ENCODE results near the gene BNIP3. TPM values are rescaled to one million over a fixed set of nuclear protein-coding genes. Genes with fewer than 3 reads are reported as not detected.

Gene BNIP3
- total RNA-seq, 1 experiment from 2014 or later: 37.5 TPM

DNA sequence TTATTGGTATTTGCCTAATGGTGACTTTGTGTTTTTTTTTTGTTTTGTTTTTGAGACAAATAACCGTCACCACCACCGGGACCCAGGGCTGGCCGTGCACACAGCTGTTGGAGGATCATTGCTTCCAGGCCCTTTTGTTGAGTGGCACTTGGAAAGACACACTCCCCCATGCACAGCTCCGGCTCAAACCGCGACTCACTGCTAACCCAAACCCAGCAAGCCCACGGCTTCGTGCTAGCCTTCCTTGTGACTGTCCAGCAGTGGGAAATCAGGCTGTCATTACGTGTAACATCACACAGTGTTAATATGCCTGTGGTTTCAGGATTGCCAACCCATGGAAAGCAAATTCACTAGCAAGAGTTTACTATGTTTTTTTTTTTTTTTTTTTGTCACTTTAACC is 17.4 kb downstream of the BNIP3 start:
- Histone ChIP-seq H4K20me1 (ENCODE audit: insufficient read depth) (no peaks in the 10 kb centered on the region), H3K4me2 (ENCODE audit: low read length) (no peak overlapping the region), H3K36me3 (ENCODE audit: control insufficient read depth in 1 of 2, insufficient read depth in 2 of 2, low read length in 2 of 2) (no peaks in the 10 kb centered on the region), H3K27me3 (ENCODE audit: insufficient read depth, low read length) (no peaks in the 10 kb centered on the region), H3K4me3 (replicated peaks in 1 of 2; ENCODE audit: low read depth in 1 of 2, low read length in 2 of 2) (no peak overlapping the region), H3K9ac (ENCODE audit: low read length) (no peak overlapping the region), H3K9me2 (ENCODE audit: insufficient read depth) (no peaks in the 10 kb centered on the region), H3K4me1 (ENCODE audit: control insufficient read depth in 1 of 2, insufficient read depth in 2 of 2, low read length in 2 of 2) (no peaks in the 10 kb centered on the region), H3K79me2 (ENCODE audit: insufficient read depth, low read length) (no peaks in the 10 kb centered on the region), H2AFZ (ENCODE audit: low read depth, low read length, poor library complexity, severe bottlenecking) (no peak overlapping the region), H3K9me3 (ENCODE audit: control insufficient read depth in 1 of 2, insufficient read depth in 1 of 2, low read depth in 1 of 2, low read length in 2 of 2) (no peaks in the 10 kb centered on the region), H3K27ac (ENCODE audit: low read depth, low read length) (no peak overlapping the region)
- CTCF ChIA-PET: no interaction called here
- ATAC-seq (no peak), DNase-seq (ENCODE audit: low read depth, low spot score) (no peak)
- POLR2A ChIA-PET: no interaction called here
- intact Hi-C loops (cut with micrococcal nuclease): no loop called here
- TF ChIP-seq CEBPB (IDR thresholded peaks at IDR 0.05; ENCODE audit: low read depth): no peak
- no peak for TF ChIP-seq CTCF (IDR thresholded peaks at IDR 0.05 in 2 of 3, conservative IDR thresholded peaks at IDR 0.05 in 1 of 3; ENCODE audit: borderline replicate concordance in 1 of 3, insufficient read depth in 1 of 3, low read depth in 2 of 3, low read length in 2 of 3)
- no TSS peak for BruUV-seq (replicated peaks)
- RAD21 ChIA-PET (ENCODE audit: low non-redundant PET in 1 of 2, low total read pairs in 2 of 2, uncharacterized antibody in 2 of 2, unreplicated experiment in 2 of 2): no interaction called here

DNA sequence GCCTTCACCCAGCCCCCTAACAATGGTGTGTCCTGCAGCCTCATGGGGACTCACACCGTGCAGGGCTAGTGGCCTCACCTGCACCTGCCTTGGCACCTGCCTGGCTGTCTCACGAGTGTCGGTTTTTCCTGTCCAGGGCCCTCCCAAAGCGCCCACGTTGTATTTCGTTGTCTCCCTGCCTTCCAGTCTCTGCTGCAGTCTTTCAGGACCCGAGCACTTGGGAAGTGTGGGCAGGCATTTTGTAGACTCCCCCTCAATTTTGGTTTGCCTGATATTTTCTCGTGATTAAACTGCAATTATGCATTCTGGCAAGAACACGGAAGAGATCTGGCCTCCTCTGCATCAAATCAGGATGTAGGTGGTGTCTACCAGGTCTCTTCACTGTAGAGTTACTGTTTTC is 17.9 kb downstream of the BNIP3 start:
- intact Hi-C loops (cut with micrococcal nuclease): no loop called here
- TF ChIP-seq ELF1 (IDR thresholded peaks at IDR 0.05; ENCODE audit: borderline replicate concordance, low read depth): no peak
- TF ChIP-seq YY1 (IDR thresholded peaks at IDR 0.05; ENCODE audit: extremely low read depth, insufficient replicate concordance, low read depth, low read length): no peak
- no peak for TF ChIP-seq RAD21 (IDR thresholded peaks at IDR 0.05; ENCODE audit: low read depth)
- TF ChIP-seq FOSL1 (IDR thresholded peaks at IDR 0.05; ENCODE audit: low read depth): no peak
- no peak for TF ChIP-seq SRF (IDR thresholded peaks at IDR 0.05; ENCODE audit: low read depth)
- TF ChIP-seq CBX3 (IDR thresholded peaks at IDR 0.05; ENCODE audit: low read depth): no peak
- TF ChIP-seq EZH2phosphoT487 (IDR thresholded peaks at IDR 0.05; ENCODE audit: borderline replicate concordance): no peak
- no peak for TF ChIP-seq ZFX (IDR thresholded peaks at IDR 0.05)
- TF ChIP-seq ZNF274 (IDR thresholded peaks at IDR 0.05; ENCODE audit: low read depth, low read length): no peak

More for the DNA sequence above, 17.9 kb downstream of the BNIP3 start:
- ChIA-PET POLR2A (no interaction called here), CTCF (no interaction called here), RAD21 (ENCODE audit: low non-redundant PET in 1 of 2, low total read pairs in 2 of 2, uncharacterized antibody in 2 of 2, unreplicated experiment in 2 of 2) (no interaction called here)
- H3K4me1 ChIP-seq (ENCODE audit: control insufficient read depth in 1 of 2, insufficient read depth in 2 of 2, low read length in 2 of 2): no peaks in the 10 kb centered on the region
- no peak overlapping the region for H3K9ac ChIP-seq (ENCODE audit: low read length)
- no peaks in the 10 kb centered on the region for H3K79me2 ChIP-seq (ENCODE audit: insufficient read depth, low read length)
- H3K9me2 ChIP-seq (ENCODE audit: insufficient read depth): no peaks in the 10 kb centered on the region
- DNase-seq (ENCODE audit: low read depth, low spot score) (no peak), ATAC-seq (no peak)
- BruUV-seq (replicated peaks): no TSS peak
- no peaks in the 10 kb centered on the region for H3K27me3 ChIP-seq (ENCODE audit: insufficient read depth, low read length)
- no peak overlapping the region for H3K27ac ChIP-seq (ENCODE audit: low read depth, low read length)
- no peak overlapping the region for H3K4me2 ChIP-seq (ENCODE audit: low read length)
- H3K4me3 ChIP-seq (replicated peaks in 1 of 2; ENCODE audit: low read depth in 1 of 2, low read length in 2 of 2): no peak overlapping the region
- no peaks in the 10 kb centered on the region for H3K9me3 ChIP-seq (ENCODE audit: control insufficient read depth in 1 of 2, insufficient read depth in 1 of 2, low read depth in 1 of 2, low read length in 2 of 2)
- no peaks in the 10 kb centered on the region for H3K36me3 ChIP-seq (ENCODE audit: control insufficient read depth in 1 of 2, insufficient read depth in 2 of 2, low read length in 2 of 2)
- H4K20me1 ChIP-seq (ENCODE audit: insufficient read depth): no peaks in the 10 kb centered on the region
- no peak overlapping the region for H2AFZ ChIP-seq (ENCODE audit: low read depth, low read length, poor library complexity, severe bottlenecking)

Data from HCT116 (cell line).